DOHH2 (cell line): ENCODE measurements around the gene MAGEF1.

Source experiments
- H3F3A ChIP-seq: fragments of 200-600 bp; sonication (generic), shearing (Covaris generic); 2 replicates; pipeline ENCODE4 v1.6.0; 2016; ENCODE audit warnings: antibody characterized with exemption, mild to moderate bottlenecking; ENCODE audit not compliant: control insufficient read depth, insufficient read depth
- H3K27ac ChIP-seq: fragments of 200-600 bp; sonication (generic); 2 replicates; pipeline ENCODE4 v1.5.1; 2014; ENCODE audit warnings: low read depth, mild to moderate bottlenecking, low read length, moderate library complexity
- H3K27me3 ChIP-seq: fragments of 200-600 bp; sonication (generic); 2 replicates; pipeline ENCODE4 v1.6.1; 2014; ENCODE audit warnings: mild to moderate bottlenecking, low read length, mixed read lengths; ENCODE audit not compliant: control insufficient read depth
- H3K36me3 ChIP-seq: fragments of 200-600 bp; sonication (generic); 2 replicates; pipeline ENCODE4 v1.6.1; 2014; ENCODE audit warnings: mild to moderate bottlenecking, low read length, moderate library complexity, mixed read lengths; ENCODE audit not compliant: control insufficient read depth
- H3K4me1 ChIP-seq: fragments of 200-600 bp; sonication (generic); 2 replicates; pipeline ENCODE4 v1.6.1; 2014; ENCODE audit warnings: mild to moderate bottlenecking, low read length, mixed read lengths; ENCODE audit not compliant: control insufficient read depth
- H3K4me2 ChIP-seq: fragments of 200-600 bp; sonication (generic); 2 replicates; pipeline ENCODE4 v1.6.0; 2014; ENCODE audit warnings: mild to moderate bottlenecking, low read length, moderate library complexity
- H3K4me3 ChIP-seq: fragments of 200-600 bp; sonication (generic); 2 replicates; pipeline ENCODE4 v1.5.1; 2014; ENCODE audit warnings: mild to moderate bottlenecking, low read length, mixed read lengths
- H3K79me2 ChIP-seq: fragments of 200-600 bp; sonication (generic); 2 replicates; pipeline ENCODE4 v1.6.1; 2014; ENCODE audit warnings: mild to moderate bottlenecking, low read length, mixed read lengths; ENCODE audit not compliant: control insufficient read depth
- H3K9me2 ChIP-seq: fragments of 200-600 bp; sonication (generic); replicated peaks from 2 replicates; pipeline ENCODE4 v1.6.1; 2014; ENCODE audit warnings: mild to moderate bottlenecking, low read length, mixed read lengths; ENCODE audit not compliant: control insufficient read depth
- H3K9me3 ChIP-seq: fragments of 200-600 bp; sonication (generic); 2 replicates; pipeline ENCODE4 v1.6.1; 2014; ENCODE audit warnings: antibody characterized with exemption, low read length, mixed read lengths; ENCODE audit not compliant: control insufficient read depth, insufficient read depth
- H4K20me1 ChIP-seq: fragments of 200-600 bp; sonication (generic); 2 replicates; pipeline ENCODE4 v1.6.0; 2014; ENCODE audit warnings: low read depth, mild to moderate bottlenecking, antibody characterized with exemption, low read length, moderate library complexity; ENCODE audit not compliant: control insufficient read depth, insufficient read depth
- EZH2phosphoT487 ChIP-seq: fragments of 200-600 bp; sonication (generic); IDR thresholded peaks from 2 replicates; pipeline ENCODE4 v1.6.1; 2017; ENCODE audit warnings: borderline replicate concordance, mild to moderate bottlenecking, antibody characterized with exemption, low read length, moderate library complexity, mixed read lengths
- TF ChIP-seq, protein P1 (sequence below): fragments of 200-600 bp; sonication (generic); IDR thresholded peaks from one replicate; pipeline ENCODE4 v1.5.1; 2014; ENCODE audit warnings: antibody characterized with exemption, mild to moderate bottlenecking, low read depth, low read length; ENCODE audit not compliant: poor library complexity, severe bottlenecking

Gene MAGEF1

DNA sequence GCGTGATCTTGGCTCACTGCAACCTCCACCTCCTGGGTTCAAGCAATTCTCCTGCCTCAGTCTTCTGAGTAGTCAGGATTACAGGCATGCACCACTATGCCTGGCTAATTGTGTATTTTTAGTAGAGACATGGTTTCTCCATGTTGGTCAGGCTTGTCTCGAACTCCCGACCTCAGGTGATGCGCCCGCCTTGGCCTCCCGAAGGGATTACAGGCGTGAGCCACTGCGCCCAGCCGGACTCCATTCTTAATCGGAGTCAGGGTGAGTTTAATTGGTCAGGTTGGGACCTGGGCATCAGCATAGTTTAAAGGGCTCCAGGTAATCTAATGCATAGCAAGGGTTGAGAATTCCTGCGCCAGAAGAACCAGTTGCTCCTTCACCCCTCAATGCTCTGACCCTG, 29.2 kb downstream of the MAGEF1 start:
- Histone ChIP-seq H3K27ac (no peak overlapping the region), H3K4me2 (no peak overlapping the region), H3K79me2 (no peaks in the 10 kb centered on the region), H4K20me1 (no peaks in the 10 kb centered on the region), H3F3A (no peaks in the 10 kb centered on the region), H3K9me2 (no peaks in the 10 kb centered on the region), H3K36me3 (no peaks in the 10 kb centered on the region), H3K4me3 (no peak overlapping the region), H3K27me3 (no peaks in the 10 kb centered on the region; the same call in 1 of the 2 replicates), H3K9me3 (no peaks in the 10 kb centered on the region), H3K4me1 (peaks cover 4% of the 10 kb centered on the region)
- TF ChIP-seq, protein P1, sequence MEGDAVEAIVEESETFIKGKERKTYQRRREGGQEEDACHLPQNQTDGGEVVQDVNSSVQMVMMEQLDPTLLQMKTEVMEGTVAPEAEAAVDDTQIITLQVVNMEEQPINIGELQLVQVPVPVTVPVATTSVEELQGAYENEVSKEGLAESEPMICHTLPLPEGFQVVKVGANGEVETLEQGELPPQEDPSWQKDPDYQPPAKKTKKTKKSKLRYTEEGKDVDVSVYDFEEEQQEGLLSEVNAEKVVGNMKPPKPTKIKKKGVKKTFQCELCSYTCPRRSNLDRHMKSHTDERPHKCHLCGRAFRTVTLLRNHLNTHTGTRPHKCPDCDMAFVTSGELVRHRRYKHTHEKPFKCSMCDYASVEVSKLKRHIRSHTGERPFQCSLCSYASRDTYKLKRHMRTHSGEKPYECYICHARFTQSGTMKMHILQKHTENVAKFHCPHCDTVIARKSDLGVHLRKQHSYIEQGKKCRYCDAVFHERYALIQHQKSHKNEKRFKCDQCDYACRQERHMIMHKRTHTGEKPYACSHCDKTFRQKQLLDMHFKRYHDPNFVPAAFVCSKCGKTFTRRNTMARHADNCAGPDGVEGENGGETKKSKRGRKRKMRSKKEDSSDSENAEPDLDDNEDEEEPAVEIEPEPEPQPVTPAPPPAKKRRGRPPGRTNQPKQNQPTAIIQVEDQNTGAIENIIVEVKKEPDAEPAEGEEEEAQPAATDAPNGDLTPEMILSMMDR: no peak
- TF ChIP-seq EZH2phosphoT487: no peak

DNA sequence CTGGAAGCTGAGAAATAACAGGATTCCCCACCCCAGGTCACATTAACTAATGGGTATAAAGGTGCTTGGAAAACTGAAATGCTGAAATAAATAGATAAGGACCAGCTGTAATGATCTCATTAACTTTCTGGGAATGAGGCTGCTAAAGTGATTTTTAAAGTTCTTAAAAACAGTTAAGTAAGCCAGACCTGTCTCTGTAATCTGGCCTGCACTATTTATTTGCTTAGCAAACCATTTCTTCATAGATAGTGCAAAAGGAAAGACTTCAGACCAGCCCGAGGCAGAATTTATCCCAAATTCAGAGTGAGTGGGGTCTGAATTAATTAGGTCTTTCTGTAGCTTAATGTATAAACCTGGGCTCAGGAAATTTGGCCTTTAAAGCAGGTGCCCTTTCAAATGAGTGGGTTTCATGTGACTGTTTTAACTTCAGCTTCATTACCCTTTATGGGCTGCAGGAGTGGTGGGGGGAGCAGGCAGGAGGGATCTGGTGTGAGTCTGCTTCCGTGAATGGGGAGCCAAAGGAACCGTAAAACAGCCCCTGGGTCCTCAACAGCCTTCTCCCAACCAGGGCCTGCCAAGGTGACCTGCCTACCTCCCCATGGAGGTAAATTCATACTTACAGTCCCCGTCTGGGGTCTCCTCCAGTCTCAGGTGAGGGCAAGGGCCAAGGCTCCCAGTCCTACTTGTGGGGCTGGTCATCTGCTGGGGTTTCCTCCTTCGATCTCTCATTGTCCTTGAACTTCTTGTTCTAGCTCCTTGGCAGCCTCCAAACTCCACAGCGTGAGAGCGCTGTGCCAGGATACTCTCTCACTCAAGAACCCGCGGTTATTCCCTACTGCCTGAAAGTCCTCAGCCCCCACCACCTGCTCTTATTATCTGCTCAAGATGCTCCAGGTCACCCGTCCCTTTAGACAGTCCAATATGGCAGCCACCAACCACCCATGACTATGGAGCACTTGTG, 31.2 kb downstream of the MAGEF1 start:
- Histone ChIP-seq H3K4me1 (peaks cover 8% of the 10 kb centered on the region), H3K9me2 (no peaks in the 10 kb centered on the region), H3K36me3 (no peaks in the 10 kb centered on the region), H3K4me3 (no peak overlapping the region), H3K27ac (no peak overlapping the region), H3K9me3 (no peaks in the 10 kb centered on the region), H3K4me2 (no peak overlapping the region), H3K27me3 (peaks cover 2% of the 10 kb centered on the region; the same call in 1 of the 2 replicates), H3K79me2 (no peaks in the 10 kb centered on the region), H4K20me1 (no peaks in the 10 kb centered on the region), H3F3A (no peaks in the 10 kb centered on the region)
- TF ChIP-seq, protein P1: no peak
- no peak for TF ChIP-seq EZH2phosphoT487

DNA sequence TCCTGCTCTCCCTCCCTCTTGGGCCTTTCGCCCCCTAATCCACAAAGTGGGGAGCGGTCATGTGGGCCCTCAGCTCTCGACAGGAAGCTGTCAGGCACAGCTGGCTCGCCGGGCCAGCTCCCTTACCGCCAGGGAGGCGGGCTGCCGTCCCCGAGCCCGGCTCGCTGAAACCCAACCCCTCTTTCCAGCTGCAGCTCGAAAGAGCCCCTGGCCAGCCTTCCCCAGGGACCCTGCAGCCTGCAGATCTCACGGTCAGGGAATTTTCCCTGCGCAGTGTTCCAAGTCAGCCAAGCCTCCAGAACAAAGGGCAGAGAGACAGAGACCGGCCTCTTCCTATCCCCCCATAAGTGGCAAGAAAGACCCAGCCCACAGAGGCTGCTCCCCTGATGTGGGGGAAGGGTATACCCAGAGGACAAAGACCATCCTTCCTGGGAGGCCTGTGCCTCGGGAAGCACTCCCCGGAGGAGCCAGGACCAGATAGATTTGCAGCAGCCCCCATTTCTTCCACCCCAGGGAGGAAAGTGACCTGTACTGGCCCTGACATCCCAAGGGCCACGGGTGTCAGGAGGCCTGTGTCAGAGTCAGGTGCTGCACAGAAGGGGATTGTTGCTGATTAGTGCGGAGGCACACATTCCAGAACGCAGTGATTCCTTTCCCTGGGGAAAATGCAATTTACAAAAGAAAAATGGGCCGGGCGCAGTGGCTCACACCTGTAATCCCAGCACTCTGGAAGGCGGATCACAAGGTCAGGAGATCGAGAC, 32.6 kb downstream of the MAGEF1 start:
- no peaks in the 10 kb centered on the region for H3K9me2 ChIP-seq
- no peak overlapping the region for H3K4me3 ChIP-seq
- H3K27me3 ChIP-seq: peaks cover 2% of the 10 kb centered on the region
- no peaks in the 10 kb centered on the region for H3K36me3 ChIP-seq
- H4K20me1 ChIP-seq: no peaks in the 10 kb centered on the region
- no peak overlapping the region for H3K4me2 ChIP-seq
- peaks cover 8% of the 10 kb centered on the region for H3K4me1 ChIP-seq
- H3F3A ChIP-seq: no peaks in the 10 kb centered on the region
- H3K27ac ChIP-seq: no peak overlapping the region
- TF ChIP-seq, protein P1: no peak
- no peak for TF ChIP-seq EZH2phosphoT487
- H3K9me3 ChIP-seq: no peaks in the 10 kb centered on the region
- no peaks in the 10 kb centered on the region for H3K79me2 ChIP-seq
